ENCODE measurements around the gene IDUA.
"Not testable (repeated sequence)": the region's sequence is repeated elsewhere in the genome, so short reads cannot be mapped to it uniquely, and the experiment has no call there.

Gene IDUA

DNA sequence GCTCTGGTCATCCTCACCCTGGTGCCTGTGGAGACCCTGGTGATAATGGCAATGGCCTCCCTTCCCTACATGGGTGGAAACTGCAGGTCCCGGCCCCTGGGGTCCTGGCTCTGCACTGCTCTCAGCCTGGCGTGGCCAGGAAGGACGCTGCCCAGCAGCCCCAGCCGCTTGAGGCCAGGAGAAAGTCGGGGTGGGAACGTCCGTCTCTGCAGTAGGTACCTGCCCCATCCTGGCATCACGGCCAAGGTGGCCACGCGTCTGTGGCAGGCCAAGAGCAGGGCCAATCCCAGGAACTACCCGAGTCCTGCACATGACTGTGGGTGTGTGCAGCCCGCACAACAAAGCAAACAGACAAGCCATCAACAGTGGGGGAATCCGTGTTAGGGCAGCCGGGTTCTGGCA is 58.4 kb downstream of the IDUA start:
- Histone ChIP-seq H3K4me2 (ENCODE audit: low read length) (no peak overlapping the region), H3K4me3 (ENCODE audit: low read length) (no peak overlapping the region), H3K9ac (ENCODE audit: low read length) (no peak overlapping the region), H4K20me1 (ENCODE audit: insufficient read depth, low read length) (no peaks in the 10 kb centered on the region), H3K36me3 (replicated peaks; ENCODE audit: low read depth, low read length) (no peaks in the 10 kb centered on the region), H2AFZ (ENCODE audit: low read depth, low read length) (no peak overlapping the region), H3K4me1 (ENCODE audit: low read length) (no peaks in the 10 kb centered on the region), H3K9me3 (ENCODE audit: insufficient read depth, low read length) (no peaks in the 10 kb centered on the region), H3K79me2 (ENCODE audit: low read length) (no peaks in the 10 kb centered on the region), H3K27ac (ENCODE audit: low read length) (no peak overlapping the region), H3K27me3 (ENCODE audit: low read depth, low read length) (no peaks in the 10 kb centered on the region)
- TF ChIP-seq EZH2phosphoT487 (IDR thresholded peaks at IDR 0.05; ENCODE audit: low read depth) = no peak
- TF ChIP-seq, protein P1, sequence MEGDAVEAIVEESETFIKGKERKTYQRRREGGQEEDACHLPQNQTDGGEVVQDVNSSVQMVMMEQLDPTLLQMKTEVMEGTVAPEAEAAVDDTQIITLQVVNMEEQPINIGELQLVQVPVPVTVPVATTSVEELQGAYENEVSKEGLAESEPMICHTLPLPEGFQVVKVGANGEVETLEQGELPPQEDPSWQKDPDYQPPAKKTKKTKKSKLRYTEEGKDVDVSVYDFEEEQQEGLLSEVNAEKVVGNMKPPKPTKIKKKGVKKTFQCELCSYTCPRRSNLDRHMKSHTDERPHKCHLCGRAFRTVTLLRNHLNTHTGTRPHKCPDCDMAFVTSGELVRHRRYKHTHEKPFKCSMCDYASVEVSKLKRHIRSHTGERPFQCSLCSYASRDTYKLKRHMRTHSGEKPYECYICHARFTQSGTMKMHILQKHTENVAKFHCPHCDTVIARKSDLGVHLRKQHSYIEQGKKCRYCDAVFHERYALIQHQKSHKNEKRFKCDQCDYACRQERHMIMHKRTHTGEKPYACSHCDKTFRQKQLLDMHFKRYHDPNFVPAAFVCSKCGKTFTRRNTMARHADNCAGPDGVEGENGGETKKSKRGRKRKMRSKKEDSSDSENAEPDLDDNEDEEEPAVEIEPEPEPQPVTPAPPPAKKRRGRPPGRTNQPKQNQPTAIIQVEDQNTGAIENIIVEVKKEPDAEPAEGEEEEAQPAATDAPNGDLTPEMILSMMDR (IDR thresholded peaks at IDR 0.05; ENCODE audit: low read depth, low read length) = no peak

DNA sequence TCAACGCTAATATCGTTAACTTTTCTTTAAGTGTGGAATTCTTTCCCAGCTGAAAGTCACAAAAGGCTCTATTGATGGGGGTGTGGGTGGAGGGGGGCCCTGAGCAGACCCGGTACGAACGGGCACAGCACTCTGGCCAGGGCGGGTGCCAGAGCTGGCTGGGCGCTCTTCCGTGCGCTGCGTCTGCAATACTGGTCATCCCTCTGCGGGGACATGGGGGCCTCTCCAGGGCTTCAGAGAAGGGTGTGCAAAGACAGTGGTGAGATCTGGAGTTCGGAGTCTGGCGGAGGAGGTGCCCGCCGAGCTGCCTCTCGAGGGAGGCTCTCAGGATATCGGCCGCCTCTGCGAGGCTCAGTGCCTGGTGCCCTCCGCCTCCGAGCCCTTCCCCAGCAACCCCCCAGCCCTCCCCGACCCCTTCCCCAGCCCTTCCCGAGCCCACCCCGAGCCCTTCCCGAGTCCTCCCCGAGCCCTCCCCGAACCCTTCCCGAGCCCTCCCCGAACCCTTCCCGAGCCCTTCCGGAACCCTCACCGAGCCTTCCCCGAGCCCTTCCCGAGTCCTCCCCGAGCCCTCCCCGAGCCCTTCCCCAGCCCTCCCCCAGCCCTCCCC is 58.9 kb downstream of the IDUA start:
- H3K27ac ChIP-seq (ENCODE audit: low read length) = no peak overlapping the region
- H3K27me3 ChIP-seq (ENCODE audit: low read depth, low read length) = no peaks in the 10 kb centered on the region

DNA sequence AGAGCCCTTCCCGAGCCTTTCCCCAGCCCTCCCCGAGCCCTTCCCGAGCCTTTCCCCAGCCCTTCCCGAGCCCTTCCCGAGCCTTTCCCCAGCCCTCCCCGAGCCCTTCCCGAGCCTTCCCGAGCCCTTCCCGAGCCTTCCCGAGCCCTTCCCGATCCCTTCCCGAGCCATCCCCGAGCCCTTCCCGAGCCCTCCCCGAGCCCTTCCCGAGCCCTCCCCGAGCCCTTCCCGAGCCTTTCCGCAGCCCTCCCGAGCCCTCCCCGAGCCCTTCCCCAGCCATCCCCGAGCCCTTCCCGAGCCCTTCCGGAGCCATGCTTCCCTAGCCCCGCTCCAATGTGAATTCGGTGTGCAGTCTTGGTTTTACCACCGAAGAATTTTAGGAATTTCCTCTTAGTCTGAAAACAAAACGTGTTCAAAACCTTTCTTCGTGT is 59.8 kb downstream of the IDUA start:
- not testable (repeated sequence) for H3K27ac ChIP-seq (ENCODE audit: low read length); H3K36me3 ChIP-seq (replicated peaks; ENCODE audit: low read depth, low read length); H2AFZ ChIP-seq (ENCODE audit: low read depth, low read length); H3K27me3 ChIP-seq (ENCODE audit: low read depth, low read length); H4K20me1 ChIP-seq (ENCODE audit: insufficient read depth, low read length); H3K9me3 ChIP-seq (ENCODE audit: insufficient read depth, low read length); H3K4me3 ChIP-seq (ENCODE audit: low read length); H3K9ac ChIP-seq (ENCODE audit: low read length); H3K4me2 ChIP-seq (ENCODE audit: low read length); H3K79me2 ChIP-seq (ENCODE audit: low read length); H3K4me1 ChIP-seq (ENCODE audit: low read length)

More for the DNA sequence above, 58.9 kb downstream of the IDUA start:
- no peaks in the 10 kb centered on the region for H3K4me1 ChIP-seq (ENCODE audit: low read length)
- no peaks in the 10 kb centered on the region for H3K9me3 ChIP-seq (ENCODE audit: insufficient read depth, low read length)
- no peaks in the 10 kb centered on the region for H3K79me2 ChIP-seq (ENCODE audit: low read length)
- H3K4me3 ChIP-seq (ENCODE audit: low read length) = no peak overlapping the region
- no peaks in the 10 kb centered on the region for H4K20me1 ChIP-seq (ENCODE audit: insufficient read depth, low read length)
- H3K4me2 ChIP-seq (ENCODE audit: low read length) = no peak overlapping the region
- H3K36me3 ChIP-seq (replicated peaks; ENCODE audit: low read depth, low read length) = no peaks in the 10 kb centered on the region
- TF ChIP-seq, protein P1 (IDR thresholded peaks at IDR 0.05; ENCODE audit: low read depth, low read length) = no peak
- no peak for TF ChIP-seq EZH2phosphoT487 (IDR thresholded peaks at IDR 0.05; ENCODE audit: low read depth)
- no peak overlapping the region for H2AFZ ChIP-seq (ENCODE audit: low read depth, low read length)
- no peak overlapping the region for H3K9ac ChIP-seq (ENCODE audit: low read length)

DNA sequence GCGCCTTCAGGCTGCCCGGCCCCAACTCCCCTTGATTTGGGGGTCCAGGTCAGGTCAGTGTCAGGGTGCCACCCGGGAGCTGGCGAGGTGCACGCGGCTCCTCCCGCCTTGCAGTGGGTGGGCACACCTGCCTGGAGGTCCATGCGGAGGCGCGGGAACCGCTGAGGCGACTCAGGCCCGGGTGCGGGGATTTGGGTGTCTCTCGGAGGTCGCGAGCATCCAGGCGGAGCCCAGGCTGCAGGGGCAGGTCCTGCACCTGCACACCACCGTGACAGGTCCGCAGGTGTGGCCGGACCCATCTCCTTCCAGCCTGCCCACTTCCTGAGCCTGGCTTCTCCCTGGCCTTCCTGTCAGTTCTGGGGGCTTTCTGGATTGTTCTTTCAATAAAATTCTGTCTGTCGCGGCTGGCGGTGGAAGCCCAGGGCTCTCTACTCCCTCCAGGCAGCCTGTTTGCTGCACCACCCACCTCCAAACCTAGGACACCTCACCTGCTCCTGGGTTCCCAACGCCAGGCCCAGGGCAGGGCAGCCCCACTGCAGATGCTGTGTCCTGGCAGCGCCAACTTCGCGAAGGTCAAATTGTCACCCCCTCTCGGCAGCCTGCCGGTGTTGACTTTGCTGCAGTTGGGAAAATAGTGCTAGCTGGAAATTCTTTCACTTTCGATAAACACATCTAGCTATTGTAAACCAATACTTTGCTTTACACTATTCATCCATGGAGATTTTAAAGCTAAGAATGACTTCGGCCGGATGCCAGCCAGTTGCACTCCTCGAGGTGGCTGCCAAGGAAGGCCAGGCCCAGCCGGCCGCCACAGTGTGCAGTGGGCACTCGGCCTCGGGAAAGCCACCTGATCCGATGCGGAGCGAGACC is 60.5 kb downstream of the IDUA start:
- H3K27ac ChIP-seq (ENCODE audit: low read length) = no peak overlapping the region
- H3K79me2 ChIP-seq (ENCODE audit: low read length) = no peaks in the 10 kb centered on the region
- H3K36me3 ChIP-seq (replicated peaks; ENCODE audit: low read depth, low read length) = no peaks in the 10 kb centered on the region
- no peak overlapping the region for H3K4me2 ChIP-seq (ENCODE audit: low read length)
- no peak for TF ChIP-seq EZH2phosphoT487 (IDR thresholded peaks at IDR 0.05; ENCODE audit: low read depth)
- TF ChIP-seq, protein P1 (IDR thresholded peaks at IDR 0.05; ENCODE audit: low read depth, low read length) = no peak
- no peak overlapping the region for H2AFZ ChIP-seq (ENCODE audit: low read depth, low read length)
- H3K4me3 ChIP-seq (ENCODE audit: low read length) = no peak overlapping the region
- no peaks in the 10 kb centered on the region for H4K20me1 ChIP-seq (ENCODE audit: insufficient read depth, low read length)
- H3K27me3 ChIP-seq (ENCODE audit: low read depth, low read length) = no peaks in the 10 kb centered on the region
- H3K9me3 ChIP-seq (ENCODE audit: insufficient read depth, low read length) = no peaks in the 10 kb centered on the region
- no peaks in the 10 kb centered on the region for H3K4me1 ChIP-seq (ENCODE audit: low read length)
- H3K9ac ChIP-seq (ENCODE audit: low read length) = no peak overlapping the region

Data from OCI-LY3 (cell line).